GM12878 (cell line): ENCODE measurements around the gene HOXD9. TPM values are rescaled to one million over a fixed set of nuclear protein-coding genes. Genes with fewer than 3 reads are reported as not detected.

Source experiments
- ATAC-seq: fragments of 200-7000 bp; cut with Tn5 transposase; 3 replicates; pipeline ENCODE4 v1.9.1; 2020; ENCODE audit warnings: mild to moderate bottlenecking, moderate library complexity
- BruUV-seq: library from RNA; stranded (reverse); fragments of 400-500 nt; replicated peaks from 2 replicates; lab custom pipeline; 2021; lab: Mats Ljungman, UMichigan
- CTCF ChIA-PET: fragments of 300-600 bp; sonication (Branson Sonifier 250); formaldehyde crosslinking; extraction: SDS; loops from one replicate; lab custom pipeline; 2021; ENCODE audit warnings: inconsistent platforms; lab: Yijun Ruan, JAX
- POLR2A ChIA-PET: fragments of 350-600 bp; formaldehyde crosslinking; extraction: SDS; loops from one replicate; lab custom pipeline; 2021; ENCODE audit warnings: inconsistent platforms; lab: Charles Lee
- RAD21 ChIA-PET: fragments of 300-600 bp; sonication (Branson Sonifier 250); formaldehyde crosslinking; loops from one replicate; lab custom pipeline; 2023; ENCODE audit warnings: antibody characterized with exemption; ENCODE audit not compliant: unreplicated experiment; lab: Charles Lee
- SMC1A ChIA-PET: fragments of 300-600 bp; sonication (Branson Sonifier 250); formaldehyde crosslinking; loops from one replicate; lab custom pipeline; 2023; ENCODE audit not compliant: unreplicated experiment, uncharacterized antibody; lab: Charles Lee
- DNase-seq: peaks from one replicate; pipeline ENCODE4 v3.0.0-alpha.2; 2011; ENCODE audit warnings: low read depth, low spot score
- FAIRE-seq: peaks from 3 replicates; lab custom pipeline; 2011; peaks lifted over from hg19 to GRCh38; lab: Jason Lieb, UNC
- H2AFZ ChIP-seq: 2 replicates; pipeline ENCODE4 v1.6.0; 2011; ENCODE audit warnings: low read depth, low read length, control low read depth; ENCODE audit not compliant: control insufficient read depth
- H3K27ac ChIP-seq: 2 replicates; pipeline ENCODE4 v1.5.1; 2011; ENCODE audit warnings: control low read depth; ENCODE audit not compliant: control insufficient read depth, insufficient read depth
- H3K27me3 ChIP-seq, 2 experiments: replicated peaks in 1 of 2; 2 replicates each; pipeline versions ENCODE4 v1.6.0 to v1.6.1; 2011; ENCODE audit warnings: low read length in 1 of 2; ENCODE audit not compliant: control insufficient read depth in 2 of 2, insufficient read depth in 2 of 2
- H3K36me3 ChIP-seq, 2 experiments: 2 replicates each; pipeline ENCODE4 v1.5.1; 2011; ENCODE audit warnings: low read length in 1 of 2; ENCODE audit not compliant: control insufficient read depth in 2 of 2, insufficient read depth in 2 of 2
- H3K4me1 ChIP-seq: 2 replicates; pipeline ENCODE4 v1.6.1; 2011; ENCODE audit warnings: mild to moderate bottlenecking, low read length, moderate library complexity, mixed read lengths; ENCODE audit not compliant: control insufficient read depth, insufficient read depth
- H3K4me2 ChIP-seq: 2 replicates; pipeline ENCODE4 v1.6.0; 2011; ENCODE audit warnings: control low read depth; ENCODE audit not compliant: control insufficient read depth, insufficient read depth
- H3K4me3 ChIP-seq: fragments of 200-600 bp; sonication (generic); 2 replicates; pipeline ENCODE4 v1.5.1; 2016
- H3K79me2 ChIP-seq: 2 replicates; pipeline ENCODE4 v1.6.0; 2011; ENCODE audit warnings: low read length; ENCODE audit not compliant: control insufficient read depth, insufficient read depth
- H3K9ac ChIP-seq: 2 replicates; pipeline ENCODE4 v1.8.0; 2011; ENCODE audit warnings: low read length, control low read depth, mixed read lengths; ENCODE audit not compliant: control insufficient read depth, insufficient read depth
- H3K9me3 ChIP-seq: replicated peaks from 3 replicates; pipeline ENCODE4 v1.5.1; 2011; ENCODE audit warnings: mild to moderate bottlenecking, low read length; ENCODE audit not compliant: control insufficient read depth, insufficient read depth
- H4K20me1 ChIP-seq: 2 replicates; pipeline ENCODE4 v1.6.0; 2011; ENCODE audit not compliant: control insufficient read depth, insufficient read depth
- CREB1 ChIP-seq: IDR thresholded peaks from 2 replicates; pipeline ENCODE4 v1.6.1; 2012; ENCODE audit warnings: low read depth, mild to moderate bottlenecking, inconsistent platforms
- CREM ChIP-seq: IDR thresholded peaks from 2 replicates; pipeline ENCODE4 v1.6.1; 2014; ENCODE audit warnings: antibody characterized with exemption, low read depth
- HDGF ChIP-seq: fragments of 450-650 bp; IDR thresholded peaks from 2 replicates; pipeline ENCODE4 v1.6.1; 2016; ENCODE audit warnings: antibody characterized with exemption
- IRF4 ChIP-seq: IDR thresholded peaks from 2 replicates; pipeline ENCODE4 v1.6.1; 2011; ENCODE audit warnings: low read depth, low read length
- LARP7 ChIP-seq: fragments of 450-650 bp; IDR thresholded peaks from 2 replicates; pipeline ENCODE4 v1.6.1; 2017; ENCODE audit warnings: mild to moderate bottlenecking
- NRF1 ChIP-seq: conservative IDR thresholded peaks from 2 replicates; pipeline ENCODE4 v1.6.1; 2011; ENCODE audit warnings: mild to moderate bottlenecking, low read depth, low read length, improper control_type of control experiment
- RB1 ChIP-seq: fragments of 450-650 bp; formaldehyde crosslinking; IDR thresholded peaks from 2 replicates; pipeline ENCODE4 v1.6.1; 2017; ENCODE audit warnings: mild to moderate bottlenecking, borderline replicate concordance
- SP1 ChIP-seq: IDR thresholded peaks from one replicate; pipeline ENCODE4 v1.6.1; 2011; ENCODE audit warnings: low read depth, low read length
- SREBF2 ChIP-seq: IDR thresholded peaks from 2 replicates; pipeline ENCODE4 v1.6.1; 2012; ENCODE audit warnings: mild to moderate bottlenecking, low read length
- TCF7 ChIP-seq: IDR thresholded peaks from 2 replicates; pipeline ENCODE4 v1.6.1; 2014; ENCODE audit warnings: antibody characterized with exemption, borderline replicate concordance
- YY1 ChIP-seq: IDR thresholded peaks from 2 replicates; pipeline ENCODE4 v1.6.1; 2011; ENCODE audit warnings: low read depth, mild to moderate bottlenecking, low read length
- ZNF217 ChIP-seq: fragments of 450-650 bp; IDR thresholded peaks from 2 replicates; pipeline ENCODE4 v1.6.1; 2017; ENCODE audit warnings: antibody characterized with exemption, mild to moderate bottlenecking
- WGBS: methylation state at CpG from one replicate; pipeline ENCODE4 v1.1.6; 2016; ENCODE audit warnings: low lambda C conversion rate; ENCODE audit not compliant: insufficient replicate concordance, insufficient coverage; ENCODE audit errors: missing lambda C conversion rate; 5-methylcytosine and 5-hydroxymethylcytosine counted together
- in situ Hi-C: fragments of 300-500 bp; cut with MboI; formaldehyde crosslinking; loops from 9 replicates; pipeline ENCODE4 v1.14.3; 2018; ENCODE audit warnings: mixed read lengths
- intact Hi-C: fragments of 100-400 bp; cut with micrococcal nuclease; formaldehyde crosslinking; loops from one replicate; pipeline ENCODE4 v1.14.2; 2022; ENCODE audit not compliant: unreplicated experiment
- polyA plus RNA-seq, 11 experiments: library from polyadenylated mRNA; depleted of rRNA in 4 of 11; unstranded in 6 of 11; stranded (reverse) in 5 of 11; fragments of >200 nt; fragmentation: Nextera tagmentation in 4 of 11; fragmentation: Illumina TruSeq in 1 of 11; extraction: Ambion mirVana in 4 of 11; extraction: Trizol in 1 of 11; gene quantifications; 1 replicate in 1 of 11; 2 replicates in 10 of 11; pipeline versions ENCODE4 v1.2.1 to v1.2.3, GENCODE V29; 2011 to 2016; ENCODE audit warnings: inconsistent platforms in 2 of 11, missing spikeins in 2 of 11, low read depth in 1 of 11
- total RNA-seq, 4 experiments: library from RNA; depleted of rRNA in 3 of 4; stranded (reverse); fragments of >200 nt in 3 of 4; fragmentation: Illumina TruSeq in 1 of 4; extraction: Trizol in 1 of 4; gene quantifications; 2 replicates each; pipeline versions ENCODE4 v1.2.1 to v1.2.3, GENCODE V29; 2013 to 2021

HOXD9 gene
- total and polyA plus RNA-seq, 10 of the 15 experiments (the other 5 are each of a cell fraction or from before 2014, with no cell fraction given): not detected

- Histone ChIP-seq H3K36me3 (no peaks in the 10 kb centered on the region), H3K79me2 (no peaks in the 10 kb centered on the region), H2AFZ (no peak overlapping the region), H3K9me3 (peaks cover 20% of the 10 kb centered on the region; the same call in 2 of the 3 replicates), H3K27ac (no peak overlapping the region), H3K27me3 (peaks cover 5 to 18% of the 10 kb centered on the region in 2 experiments), H3K4me3 (no peak overlapping the region), H4K20me1 (no peaks in the 10 kb centered on the region), H3K9ac (no peak overlapping the region), H3K4me2 (no peak overlapping the region), H3K4me1 (no peaks in the 10 kb centered on the region)
- DNase-seq: no peak
- 57% methylated on average over 66 of the region's 66 CpGs for WGBS
- no peak for FAIRE-seq
- intact Hi-C loops (loop anchor here (10.0 kb wide), 1 partner anchor 198 kb away; no protein-coding TSS in a partner anchor), in situ Hi-C loops (no loop called here)
- RAD21 ChIA-PET: no interaction called here
- CTCF ChIA-PET: no interaction called here
- TF ChIP-seq SP1: no peak
- no peak for ATAC-seq
- no TSS peak for BruUV-seq
- SMC1A ChIA-PET: no interaction called here
- POLR2A ChIA-PET: no interaction called here
Observed at GRCh38 chr2:176082824-176083751, 39.4 kb upstream of the HOXD9 start.

GRCh38 chr2:176083796-176084261 lies 38.7 kb upstream of the HOXD9 start, which contains the start of gene EVX2:
EVX2 (minus strand) TSS chr2:176083962; CDS start chr2:176083776, 186 bp downstream.
- H3K27ac ChIP-seq: no peak within 1 kb of the TSS
- H4K20me1 ChIP-seq: no peaks in the 10 kb centered on the region
- ATAC-seq (no peak), DNase-seq (no peak), FAIRE-seq (no peak)
- 54% methylated on average over 27 of the region's 27 CpGs for WGBS
- ChIA-PET POLR2A (no interaction called here), CTCF (interaction anchor here (2.5 kb wide), 1 partner anchor 12 kb away, joined by 6 read pairs; no protein-coding TSS in a partner anchor), RAD21 (no interaction called here), SMC1A (interaction anchor here (1.6 kb wide), 1 partner anchor 394 kb away, joined by 3 read pairs; no protein-coding TSS in a partner anchor)
- H3K79me2 ChIP-seq: no peaks in the 10 kb centered on the region
- TF ChIP-seq CREB1 (no peak), HDGF (no peak), CREM (no peak), SREBF2 (no peak), LARP7 (no peak), YY1 (no peak), ZNF217 (no peak), NRF1 (no peak), TCF7 (no peak), IRF4 (no peak), RB1 (no peak)
- no peaks in the 10 kb centered on the region for H3K4me1 ChIP-seq
- H3K4me2 ChIP-seq: no peak within 1 kb of the TSS
- H3K27me3 ChIP-seq: peaks cover 5 to 23% of the 10 kb centered on the region in 2 experiments
- no TSS peak for BruUV-seq
- intact Hi-C loops: loop anchor here (10.0 kb wide), 1 partner anchor 199 kb away; no protein-coding TSS in a partner anchor
- H3K9me3 ChIP-seq: peaks cover 20% of the 10 kb centered on the region; the same call in 2 of the 3 replicates
- no peak within 1 kb of the TSS for H3K4me3 ChIP-seq
- H3K36me3 ChIP-seq: no peaks in the 10 kb centered on the region
- no peak within 1 kb of the TSS for H3K9ac ChIP-seq
- in situ Hi-C loops: no loop called here
- no peak within 1 kb of the TSS for H2AFZ ChIP-seq
